ENCODE results near the gene MTPN. TPM values are rescaled to one million over a fixed set of nuclear protein-coding genes. Genes with fewer than 3 reads are reported as not detected.

MTPN gene
- total and polyA plus RNA-seq, 10 of the 15 experiments (the other 5 are each of a cell fraction or from before 2014, with no cell fraction given) = 38.7 to 146 (median 85.4) TPM

GRCh38 chr7:135928136-135928535, 49.0 kb downstream of the MTPN start:
- TF ChIP-seq, protein P1, sequence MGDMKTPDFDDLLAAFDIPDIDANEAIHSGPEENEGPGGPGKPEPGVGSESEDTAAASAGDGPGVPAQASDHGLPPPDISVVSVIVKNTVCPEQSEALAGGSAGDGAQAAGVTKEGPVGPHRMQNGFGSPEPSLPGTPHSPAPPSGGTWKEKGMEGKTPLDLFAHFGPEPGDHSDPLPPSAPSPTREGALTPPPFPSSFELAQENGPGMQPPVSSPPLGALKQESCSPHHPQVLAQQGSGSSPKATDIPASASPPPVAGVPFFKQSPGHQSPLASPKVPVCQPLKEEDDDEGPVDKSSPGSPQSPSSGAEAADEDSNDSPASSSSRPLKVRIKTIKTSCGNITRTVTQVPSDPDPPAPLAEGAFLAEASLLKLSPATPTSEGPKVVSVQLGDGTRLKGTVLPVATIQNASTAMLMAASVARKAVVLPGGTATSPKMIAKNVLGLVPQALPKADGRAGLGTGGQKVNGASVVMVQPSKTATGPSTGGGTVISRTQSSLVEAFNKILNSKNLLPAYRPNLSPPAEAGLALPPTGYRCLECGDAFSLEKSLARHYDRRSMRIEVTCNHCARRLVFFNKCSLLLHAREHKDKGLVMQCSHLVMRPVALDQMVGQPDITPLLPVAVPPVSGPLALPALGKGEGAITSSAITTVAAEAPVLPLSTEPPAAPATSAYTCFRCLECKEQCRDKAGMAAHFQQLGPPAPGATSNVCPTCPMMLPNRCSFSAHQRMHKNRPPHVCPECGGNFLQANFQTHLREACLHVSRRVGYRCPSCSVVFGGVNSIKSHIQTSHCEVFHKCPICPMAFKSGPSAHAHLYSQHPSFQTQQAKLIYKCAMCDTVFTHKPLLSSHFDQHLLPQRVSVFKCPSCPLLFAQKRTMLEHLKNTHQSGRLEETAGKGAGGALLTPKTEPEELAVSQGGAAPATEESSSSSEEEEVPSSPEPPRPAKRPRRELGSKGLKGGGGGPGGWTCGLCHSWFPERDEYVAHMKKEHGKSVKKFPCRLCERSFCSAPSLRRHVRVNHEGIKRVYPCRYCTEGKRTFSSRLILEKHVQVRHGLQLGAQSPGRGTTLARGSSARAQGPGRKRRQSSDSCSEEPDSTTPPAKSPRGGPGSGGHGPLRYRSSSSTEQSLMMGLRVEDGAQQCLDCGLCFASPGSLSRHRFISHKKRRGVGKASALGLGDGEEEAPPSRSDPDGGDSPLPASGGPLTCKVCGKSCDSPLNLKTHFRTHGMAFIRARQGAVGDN (IDR thresholded peaks at IDR 0.05) = no peak
- TF ChIP-seq, protein P2, sequence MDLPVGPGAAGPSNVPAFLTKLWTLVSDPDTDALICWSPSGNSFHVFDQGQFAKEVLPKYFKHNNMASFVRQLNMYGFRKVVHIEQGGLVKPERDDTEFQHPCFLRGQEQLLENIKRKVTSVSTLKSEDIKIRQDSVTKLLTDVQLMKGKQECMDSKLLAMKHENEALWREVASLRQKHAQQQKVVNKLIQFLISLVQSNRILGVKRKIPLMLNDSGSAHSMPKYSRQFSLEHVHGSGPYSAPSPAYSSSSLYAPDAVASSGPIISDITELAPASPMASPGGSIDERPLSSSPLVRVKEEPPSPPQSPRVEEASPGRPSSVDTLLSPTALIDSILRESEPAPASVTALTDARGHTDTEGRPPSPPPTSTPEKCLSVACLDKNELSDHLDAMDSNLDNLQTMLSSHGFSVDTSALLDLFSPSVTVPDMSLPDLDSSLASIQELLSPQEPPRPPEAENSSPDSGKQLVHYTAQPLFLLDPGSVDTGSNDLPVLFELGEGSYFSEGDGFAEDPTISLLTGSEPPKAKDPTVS (IDR thresholded peaks at IDR 0.05; ENCODE audit: low read depth, low read length) = no peak
- no peak for TF ChIP-seq RAD21 (IDR thresholded peaks at IDR 0.05; ENCODE audit: insufficient read depth, low read depth, low read length)
- TF ChIP-seq ZBTB33 (IDR thresholded peaks at IDR 0.05) = no peak
- TF ChIP-seq NR2C1 (IDR thresholded peaks at IDR 0.05) = no peak
- no peak for TF ChIP-seq CBX5 (IDR thresholded peaks at IDR 0.05; ENCODE audit: low read depth)
- TF ChIP-seq IKZF1 (conservative IDR thresholded peaks at IDR 0.05) = no peak
- no peak for TF ChIP-seq EZH2 (IDR thresholded peaks at IDR 0.05; ENCODE audit: borderline replicate concordance, control insufficient read depth, low read depth, low read length)
- SMC1A ChIA-PET (ENCODE audit: uncharacterized antibody, unreplicated experiment) = interaction anchor here (0.8 to 1.5 kb wide), 2 partner anchors 19 to 45 kb away, joined by 4 to 7 read pairs; no protein-coding TSS in a partner anchor
- peaks cover 2% of the 10 kb centered on the region; the same call in 1 of the 2 replicates for H4K20me1 ChIP-seq (ENCODE audit: control insufficient read depth, insufficient read depth)
- CTCF ChIA-PET = no interaction called here
- no peaks in the 10 kb centered on the region for H3K27me3 ChIP-seq (replicated peaks in 1 of 2; ENCODE audit: control insufficient read depth in 2 of 2, insufficient read depth in 2 of 2, low read length in 1 of 2)
- BruUV-seq (replicated peaks) = no TSS peak
- no peak overlapping the region for H3K27ac ChIP-seq (ENCODE audit: control insufficient read depth, insufficient read depth)
- POLR2A ChIA-PET = no interaction called here
- H2AFZ ChIP-seq (ENCODE audit: control insufficient read depth, low read depth, low read length) = no peak overlapping the region
- peaks cover 6 to 8% of the 10 kb centered on the region in 2 experiments; a peak in 3 of 4 replicates for H3K36me3 ChIP-seq (ENCODE audit: control insufficient read depth in 2 of 2, insufficient read depth in 2 of 2, low read length in 1 of 2)
- H3K4me3 ChIP-seq = no peak overlapping the region
- no peak overlapping the region for H3K4me2 ChIP-seq (ENCODE audit: control insufficient read depth, insufficient read depth)
- no peak for FAIRE-seq
- no peak for ATAC-seq
- no peaks in the 10 kb centered on the region for H3K9me3 ChIP-seq (replicated peaks; ENCODE audit: control insufficient read depth, insufficient read depth, low read length)
- no peaks in the 10 kb centered on the region for H3K4me1 ChIP-seq (ENCODE audit: control insufficient read depth, insufficient read depth, low read length)
- peaks cover 3% of the 10 kb centered on the region; the same call in 1 of the 2 replicates for H3K79me2 ChIP-seq (ENCODE audit: control insufficient read depth, insufficient read depth, low read length)
- DNase-seq (ENCODE audit: low read depth, low spot score) = no peak
- RAD21 ChIA-PET (ENCODE audit: unreplicated experiment) = interaction anchor here (1.2 kb wide), 1 partner anchor 36 kb away, joined by 4 read pairs; no protein-coding TSS in a partner anchor
- intact Hi-C loops (cut with micrococcal nuclease; ENCODE audit: unreplicated experiment) (no loop called here), in situ Hi-C loops (cut with MboI) (no loop called here)
- H3K9ac ChIP-seq (ENCODE audit: control insufficient read depth, insufficient read depth, low read length) = no peak overlapping the region

Measured in GM12878 (cell line).